Parathyroid adenoma (tissue), 2 donors: ENCODE data around the gene AS3MT.

Source experiments
- H2AFZ ChIP-seq: fragments of 300-600 bp; sonication (generic); one replicate; pipeline ENCODE4 v1.7.0; 2017; ENCODE audit warnings: antibody characterized with exemption, mild to moderate bottlenecking
- H3K27ac ChIP-seq: fragments of 300-600 bp; sonication (generic); one replicate; pipeline ENCODE4 v1.7.0; 2017
- H3K27me3 ChIP-seq: fragments of 300-600 bp; sonication (generic); one replicate; pipeline ENCODE4 v1.7.0; 2017; ENCODE audit warnings: low read length; ENCODE audit not compliant: control insufficient read depth, insufficient read depth
- H3K36me3 ChIP-seq: fragments of 300-600 bp; sonication (generic); one replicate; pipeline ENCODE4 v1.7.0; 2017; ENCODE audit warnings: low read length; ENCODE audit not compliant: control insufficient read depth, insufficient read depth
- H3K4me1 ChIP-seq: fragments of 300-600 bp; sonication (generic); one replicate; pipeline ENCODE4 v1.7.0; 2017; ENCODE audit warnings: control low read depth
- H3K4me2 ChIP-seq: fragments of 300-600 bp; sonication (generic); one replicate; pipeline ENCODE4 v1.7.0; 2017; ENCODE audit warnings: low read length
- H3K4me3 ChIP-seq: fragments of 300-600 bp; sonication (generic); one replicate; pipeline ENCODE4 v1.7.0; 2017; ENCODE audit warnings: low read depth, low read length
- H3K79me2 ChIP-seq: fragments of 300-600 bp; sonication (generic); one replicate; pipeline ENCODE4 v1.7.0; 2017; ENCODE audit warnings: control low read depth
- H3K9ac ChIP-seq: fragments of 300-600 bp; sonication (generic); one replicate; pipeline ENCODE4 v1.7.0; 2017; ENCODE audit warnings: mild to moderate bottlenecking
- H3K9me3 ChIP-seq: fragments of 300-600 bp; sonication (generic); one replicate; pipeline ENCODE4 v1.7.0; 2017; ENCODE audit warnings: low read length; ENCODE audit not compliant: control insufficient read depth
- CTCF ChIP-seq: fragments of 300-600 bp; sonication (generic); IDR thresholded peaks from one replicate; pipeline ENCODE4 v1.7.0; 2017; ENCODE audit warnings: antibody characterized with exemption, mild to moderate bottlenecking
- donor health status: primary hyperparathyroidism.

The AS3MT gene

GRCh38 chr10:102916173-102916572, 46.9 kb downstream of the AS3MT start:
- no peak for TF ChIP-seq CTCF
- Histone ChIP-seq H3K4me1 (peaks cover 18% of the 10 kb centered on the region), H3K9me3 (no peaks in the 10 kb centered on the region), H3K4me2 (no peak overlapping the region), H3K36me3 (no peaks in the 10 kb centered on the region), H3K27me3 (no peaks in the 10 kb centered on the region), H3K9ac (no peak overlapping the region), H3K27ac (no peak overlapping the region), H2AFZ (no peak overlapping the region), H3K4me3 (no peak overlapping the region), H3K79me2 (peaks cover 12% of the 10 kb centered on the region)

- no peaks in the 10 kb centered on the region for H3K36me3 ChIP-seq
- peak overlapping the region; percentile 82 for H2AFZ ChIP-seq
- TF ChIP-seq CTCF = peak; percentile 99
- H3K27me3 ChIP-seq = no peaks in the 10 kb centered on the region
- H3K4me3 ChIP-seq = peak overlapping the region; percentile 100
- H3K27ac ChIP-seq = peak overlapping the region; percentile 82
- peaks cover 13% of the 10 kb centered on the region for H3K79me2 ChIP-seq
- no peak overlapping the region for H3K9ac ChIP-seq
- no peaks in the 10 kb centered on the region for H3K9me3 ChIP-seq
- H3K4me1 ChIP-seq = peaks cover 22% of the 10 kb centered on the region
- peak overlapping the region; percentile 90 for H3K4me2 ChIP-seq
These were observed 48.2 kb downstream of the AS3MT start for GRCh38 chr10:102917314-102917961.

GRCh38 chr10:102917962-102918816, 48.9 kb downstream of the AS3MT start, which contains the start of gene CNNM2:
CNNM2 (plus strand) TSS chr10:102918294; CDS start chr10:102918481, 187 bp downstream.
- H3K27ac ChIP-seq = peak within 1 kb of the TSS; percentile 82
- H3K4me3 ChIP-seq = peak within 1 kb of the TSS; percentile 100
- H3K4me2 ChIP-seq = peak within 1 kb of the TSS; percentile 90
- peaks cover 25% of the 10 kb centered on the region for H3K4me1 ChIP-seq
- peak within 1 kb of the TSS; percentile 82 for H2AFZ ChIP-seq
- no peak within 1 kb of the TSS for H3K9ac ChIP-seq
- H3K79me2 ChIP-seq = peaks cover 15% of the 10 kb centered on the region
- no peaks in the 10 kb centered on the region for H3K36me3 ChIP-seq
- TF ChIP-seq CTCF = no peak
- no peaks in the 10 kb centered on the region for H3K9me3 ChIP-seq
- H3K27me3 ChIP-seq = no peaks in the 10 kb centered on the region

GRCh38 chr10:102918817-102919245, 49.6 kb downstream of the AS3MT start:
- H3K4me2 ChIP-seq = peak overlapping the region; percentile 90

More at GRCh38 chr10:102918817-102919245, 49.6 kb downstream of the AS3MT start:
- H2AFZ ChIP-seq = peak overlapping the region; percentile 69
- peaks cover 19% of the 10 kb centered on the region for H3K79me2 ChIP-seq
- TF ChIP-seq CTCF = peak; percentile 16
- H3K27ac ChIP-seq = peak overlapping the region; percentile 82
- H3K4me1 ChIP-seq = peaks cover 28% of the 10 kb centered on the region
- H3K27me3 ChIP-seq = no peaks in the 10 kb centered on the region
- no peaks in the 10 kb centered on the region for H3K36me3 ChIP-seq
- H3K9ac ChIP-seq = no peak overlapping the region
- peak overlapping the region; percentile 100 for H3K4me3 ChIP-seq
- H3K9me3 ChIP-seq = no peaks in the 10 kb centered on the region
